HCT116 (cell line): ENCODE data around the gene PLEKHG3. TPM values are rescaled to one million over a fixed set of nuclear protein-coding genes. Genes with fewer than 3 reads are reported as not detected.

ENCODE experiments used
- ATAC-seq: fragments of 200-7000 bp; cut with Tn5 transposase; 2 replicates; pipeline ENCODE4 v1.9.1; 2020; ENCODE audit warnings: mild to moderate bottlenecking, moderate library complexity
- BruUV-seq: library from RNA; stranded (reverse); fragments of 400-500 nt; replicated peaks from 2 replicates; lab custom pipeline; 2021; lab: Mats Ljungman, UMichigan
- CTCF ChIA-PET: fragments of 300-600 bp; sonication (Branson Sonifier 250); formaldehyde crosslinking; loops from one replicate; lab custom pipeline; 2021; ENCODE audit warnings: antibody characterized with exemption; lab: Charles Lee
- POLR2A ChIA-PET: fragments of 300-600, 350-600 bp; sonication (Branson Sonifier 250); formaldehyde crosslinking; loops from one replicate; lab custom pipeline; 2021; ENCODE audit warnings: antibody characterized with exemption; lab: Charles Lee
- RAD21 ChIA-PET, 2 experiments: fragments of 300-600 bp; sonication (Branson Sonifier 250); formaldehyde crosslinking; loops; one replicate each; lab custom pipeline; 2023; ENCODE audit warnings: low total read pairs in 2 of 2; ENCODE audit not compliant: uncharacterized antibody in 2 of 2, unreplicated experiment in 2 of 2, low non-redundant PET in 1 of 2; lab: Charles Lee
- DNase-seq: peaks from one replicate; pipeline ENCODE4 v3.0.0-alpha.2; 2010; ENCODE audit warnings: low read depth, low spot score
- H2AFZ ChIP-seq: fragments of 200-600 bp; shearing (Covaris generic), sonication (generic); 2 replicates; pipeline ENCODE4 v1.6.1; 2017; ENCODE audit warnings: low read depth, mixed run types, mixed read lengths, antibody characterized with exemption, low read length; ENCODE audit not compliant: poor library complexity, severe bottlenecking
- H3K27ac ChIP-seq: 2 replicates; pipeline ENCODE4 v1.5.1; 2012; ENCODE audit warnings: low read depth, low read length
- H3K27me3 ChIP-seq: fragments of 200-600 bp; sonication (generic); 2 replicates; pipeline ENCODE4 v1.6.1; 2016; ENCODE audit warnings: mixed run types, low read length, mixed read lengths; ENCODE audit not compliant: insufficient read depth
- H3K36me3 ChIP-seq, 2 experiments: fragments of 200-500 bp in 1 of 2; fragments of 200-600 bp in 1 of 2; sonication (Bioruptor generic) in 1 of 2; sonication (generic) in 1 of 2; 2 replicates each; pipeline versions ENCODE4 v1.5.1 to v1.6.1; 2014 to 2016; ENCODE audit warnings: low read length in 2 of 2, inconsistent platforms in 1 of 2, mixed read lengths in 1 of 2, mixed run types in 1 of 2; ENCODE audit not compliant: insufficient read depth in 2 of 2, control insufficient read depth in 1 of 2
- H3K4me1 ChIP-seq, 2 experiments: fragments of 200-600 bp in 1 of 2; sonication (generic) in 1 of 2; 2 replicates each; pipeline versions ENCODE4 v1.5.1 to v1.6.1; 2012 to 2017; ENCODE audit warnings: low read length in 2 of 2, inconsistent platforms in 1 of 2, mild to moderate bottlenecking in 1 of 2, mixed read lengths in 1 of 2, mixed run types in 1 of 2, moderate library complexity in 1 of 2; ENCODE audit not compliant: insufficient read depth in 2 of 2, control insufficient read depth in 1 of 2
- H3K4me2 ChIP-seq: fragments of 200-600 bp; sonication (generic); 2 replicates; pipeline ENCODE4 v1.6.1; 2017; ENCODE audit warnings: mixed run types, low read length, mixed read lengths
- H3K4me3 ChIP-seq, 2 experiments: fragments of 200-600 bp in 1 of 2; sonication (generic) in 1 of 2; replicated peaks in 1 of 2; 2 replicates each; pipeline ENCODE4 v1.5.1; 2011 to 2016; ENCODE audit warnings: low read length in 2 of 2, control low read depth in 1 of 2, low read depth in 1 of 2, mild to moderate bottlenecking in 1 of 2, mixed read lengths in 1 of 2, mixed run types in 1 of 2
- H3K79me2 ChIP-seq: fragments of 200-600 bp; sonication (generic); 2 replicates; pipeline ENCODE4 v1.6.1; 2017; ENCODE audit warnings: mild to moderate bottlenecking, mixed run types, low read length, moderate library complexity, mixed read lengths; ENCODE audit not compliant: insufficient read depth
- H3K9ac ChIP-seq: fragments of 200-600 bp; sonication (generic); 2 replicates; pipeline ENCODE4 v1.6.1; 2016; ENCODE audit warnings: low read length, mixed read lengths
- H3K9me2 ChIP-seq: fragments of 200-600 bp; sonication (generic), shearing (Covaris generic); 2 replicates; pipeline ENCODE4 v1.6.1; 2017; ENCODE audit warnings: mixed run types, mild to moderate bottlenecking, moderate library complexity; ENCODE audit not compliant: insufficient read depth
- H3K9me3 ChIP-seq, 2 experiments: fragments of 200-500 bp in 1 of 2; fragments of 200-600 bp in 1 of 2; sonication (Bioruptor generic) in 1 of 2; sonication (generic) in 1 of 2; 2 replicates each; pipeline ENCODE4 v1.6.1; 2014 to 2017; ENCODE audit warnings: low read length in 2 of 2, mixed read lengths in 2 of 2, inconsistent platforms in 1 of 2, low read depth in 1 of 2, mild to moderate bottlenecking in 1 of 2, mixed run types in 1 of 2, moderate library complexity in 1 of 2; ENCODE audit not compliant: control insufficient read depth in 1 of 2, insufficient read depth in 1 of 2
- H4K20me1 ChIP-seq: fragments of 200-600 bp; sonication (generic), shearing (Covaris generic); 2 replicates; pipeline ENCODE4 v1.6.1; 2017; ENCODE audit warnings: mixed run types, mild to moderate bottlenecking, moderate library complexity; ENCODE audit not compliant: insufficient read depth
- CBX3 ChIP-seq: IDR thresholded peaks from 2 replicates; pipeline ENCODE4 v1.6.1; 2012; ENCODE audit warnings: low read depth
- CEBPB ChIP-seq: IDR thresholded peaks from 2 replicates; pipeline ENCODE4 v1.6.1; 2012; ENCODE audit warnings: low read depth
- ELF1 ChIP-seq: IDR thresholded peaks from 2 replicates; pipeline ENCODE4 v1.6.1; 2012; ENCODE audit warnings: low read depth, borderline replicate concordance
- EZH2 ChIP-seq: fragments of 200-600 bp; sonication (generic); IDR thresholded peaks from 2 replicates; pipeline ENCODE4 v1.6.1; 2017; ENCODE audit warnings: antibody characterized with exemption, mixed run types
- EZH2phosphoT487 ChIP-seq: fragments of 200-600 bp; IDR thresholded peaks from 2 replicates; pipeline ENCODE4 v1.6.1; 2018; ENCODE audit warnings: antibody characterized with exemption, borderline replicate concordance
- FOSL1 ChIP-seq: IDR thresholded peaks from 2 replicates; pipeline ENCODE4 v1.6.1; 2012; ENCODE audit warnings: low read depth
- JUND ChIP-seq: IDR thresholded peaks from 2 replicates; pipeline ENCODE4 v1.6.1; 2012
- POLR2A ChIP-seq: IDR thresholded peaks from 2 replicates; pipeline ENCODE4 v1.7.0; 2011; ENCODE audit warnings: borderline replicate concordance; ENCODE audit not compliant: insufficient read depth, insufficient read length; ENCODE audit errors: extremely low read depth
- POLR2AphosphoS5 ChIP-seq: IDR thresholded peaks from 2 replicates; pipeline ENCODE4 v1.6.1; 2011; ENCODE audit warnings: mild to moderate bottlenecking, low read depth, low read length, moderate library complexity
- RAD21 ChIP-seq: IDR thresholded peaks from 2 replicates; pipeline ENCODE4 v1.6.1; 2012; ENCODE audit warnings: low read depth, mild to moderate bottlenecking
- SIN3A ChIP-seq: IDR thresholded peaks from 2 replicates; pipeline ENCODE4 v1.6.1; 2012; ENCODE audit warnings: low read depth
- SRF ChIP-seq: IDR thresholded peaks from 2 replicates; pipeline ENCODE4 v1.6.1; 2012; ENCODE audit warnings: low read depth
- YY1 ChIP-seq: IDR thresholded peaks from 2 replicates; pipeline ENCODE4 v1.6.1; 2011; ENCODE audit warnings: low read length, low read depth, moderate library complexity, mild to moderate bottlenecking; ENCODE audit not compliant: insufficient replicate concordance; ENCODE audit errors: extremely low read depth
- ZNF274 ChIP-seq: fragments of 200-500 bp; sonication (Bioruptor generic); IDR thresholded peaks from 2 replicates; pipeline ENCODE4 v1.6.1; 2014; ENCODE audit warnings: mild to moderate bottlenecking, low read depth, low read length, inconsistent platforms
- intact Hi-C: fragments of 100-400 bp; cut with micrococcal nuclease; formaldehyde crosslinking; loops from 2 replicates; pipeline ENCODE4 v1.10.0; 2022
- total RNA-seq: library from RNA; stranded (reverse); gene quantifications from one replicate; pipeline ENCODE4 v1.2.1, GENCODE V29; 2021; ENCODE audit not compliant: unreplicated experiment
- TF ChIP-seq, protein P1 (sequence below), 3 experiments: fragments of 200-600 bp in 1 of 3; sonication (generic) in 1 of 3; IDR thresholded peaks in 2 of 3; conservative IDR thresholded peaks in 1 of 3; 2 replicates each; pipeline ENCODE4 v1.5.1; 2012 to 2017; ENCODE audit warnings: low read depth in 2 of 3, low read length in 2 of 3, antibody characterized with exemption in 1 of 3, borderline replicate concordance in 1 of 3, control low read depth in 1 of 3, mild to moderate bottlenecking in 1 of 3, mixed read lengths in 1 of 3, mixed run types in 1 of 3, moderate library complexity in 1 of 3; ENCODE audit not compliant: insufficient read depth in 1 of 3
- TF ChIP-seq, protein P2 (sequence below): IDR thresholded peaks from 2 replicates; pipeline ENCODE4 v1.6.1; 2012
- TF ChIP-seq, protein P3 (sequence below): IDR thresholded peaks from 2 replicates; pipeline ENCODE4 v1.6.1; 2012; ENCODE audit warnings: low read depth
- TF ChIP-seq, protein P4 (sequence below): IDR thresholded peaks from 2 replicates; pipeline ENCODE4 v1.6.1; 2011; ENCODE audit warnings: mild to moderate bottlenecking, low read length, moderate library complexity; ENCODE audit not compliant: insufficient replicate concordance; ENCODE audit errors: extremely low read depth

Gene PLEKHG3
- total RNA-seq, 1 experiment from 2014 or later = 55.6 TPM

DNA sequence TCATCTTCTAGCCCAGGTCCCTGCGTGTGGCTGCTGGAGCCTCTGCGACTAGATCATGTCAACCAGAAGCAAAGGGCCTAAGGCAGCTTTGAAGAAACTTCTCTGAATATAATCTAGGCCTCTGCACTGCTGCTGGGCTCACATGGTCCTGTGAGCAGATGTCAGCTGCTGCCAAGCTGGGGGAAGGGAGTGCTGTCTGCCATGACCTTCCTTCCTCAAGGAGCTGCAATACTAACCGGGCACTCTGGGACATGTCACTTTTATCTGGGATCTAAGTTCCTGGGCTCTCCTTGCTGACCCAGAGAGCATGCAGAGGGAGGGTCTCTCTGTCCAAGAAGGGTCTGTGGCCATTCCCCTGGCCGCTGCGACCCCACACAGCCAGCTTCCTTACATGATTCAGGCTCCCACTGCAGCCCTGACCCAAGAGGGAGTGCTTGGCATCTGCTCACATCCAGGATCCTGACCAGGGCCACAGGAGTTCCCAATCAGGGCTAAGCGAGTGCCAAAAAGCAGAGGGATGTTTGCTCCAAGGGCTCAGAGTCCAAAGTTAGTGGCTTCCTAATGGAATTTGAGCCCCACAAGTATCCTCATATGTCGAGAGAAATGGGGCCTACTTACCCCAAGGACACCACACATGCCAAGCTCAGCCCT is 74.0 kb downstream of the PLEKHG3 start:
- BruUV-seq = no TSS peak
- intact Hi-C loops = no loop called here

More for the DNA sequence above, 74.0 kb downstream of the PLEKHG3 start:
- Histone ChIP-seq H3K4me1 (peaks cover 0 to 3% of the 10 kb centered on the region in 2 experiments; a peak in 1 of 4 replicates), H3K27ac (no peak overlapping the region), H3K9me3 (no peaks in the 10 kb centered on the region), H2AFZ (no peak overlapping the region), H3K4me2 (no peak overlapping the region), H3K79me2 (no peaks in the 10 kb centered on the region), H3K4me3 (no peak overlapping the region), H4K20me1 (no peaks in the 10 kb centered on the region), H3K36me3 (no peaks in the 10 kb centered on the region), H3K9ac (no peak overlapping the region), H3K27me3 (no peaks in the 10 kb centered on the region), H3K9me2 (no peaks in the 10 kb centered on the region)
- ChIA-PET RAD21 (no interaction called here), POLR2A (no interaction called here), CTCF (no interaction called here)
- DNase-seq (no peak), ATAC-seq (no peak)
- no peak for TF ChIP-seq FOSL1
- no peak for TF ChIP-seq CBX3
- TF ChIP-seq JUND = no peak
- no peak for TF ChIP-seq YY1
- TF ChIP-seq RAD21 = no peak
- TF ChIP-seq, protein P1, sequence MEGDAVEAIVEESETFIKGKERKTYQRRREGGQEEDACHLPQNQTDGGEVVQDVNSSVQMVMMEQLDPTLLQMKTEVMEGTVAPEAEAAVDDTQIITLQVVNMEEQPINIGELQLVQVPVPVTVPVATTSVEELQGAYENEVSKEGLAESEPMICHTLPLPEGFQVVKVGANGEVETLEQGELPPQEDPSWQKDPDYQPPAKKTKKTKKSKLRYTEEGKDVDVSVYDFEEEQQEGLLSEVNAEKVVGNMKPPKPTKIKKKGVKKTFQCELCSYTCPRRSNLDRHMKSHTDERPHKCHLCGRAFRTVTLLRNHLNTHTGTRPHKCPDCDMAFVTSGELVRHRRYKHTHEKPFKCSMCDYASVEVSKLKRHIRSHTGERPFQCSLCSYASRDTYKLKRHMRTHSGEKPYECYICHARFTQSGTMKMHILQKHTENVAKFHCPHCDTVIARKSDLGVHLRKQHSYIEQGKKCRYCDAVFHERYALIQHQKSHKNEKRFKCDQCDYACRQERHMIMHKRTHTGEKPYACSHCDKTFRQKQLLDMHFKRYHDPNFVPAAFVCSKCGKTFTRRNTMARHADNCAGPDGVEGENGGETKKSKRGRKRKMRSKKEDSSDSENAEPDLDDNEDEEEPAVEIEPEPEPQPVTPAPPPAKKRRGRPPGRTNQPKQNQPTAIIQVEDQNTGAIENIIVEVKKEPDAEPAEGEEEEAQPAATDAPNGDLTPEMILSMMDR (IDR thresholded peaks at IDR 0.05 in 2 of 3, conservative IDR thresholded peaks at IDR 0.05 in 1 of 3; ENCODE audit: borderline replicate concordance in 1 of 3, insufficient read depth in 1 of 3, low read depth in 2 of 3, low read length in 2 of 3) = no peak
- no peak for TF ChIP-seq EZH2
- no peak for TF ChIP-seq ELF1
- TF ChIP-seq CEBPB = no peak
- TF ChIP-seq POLR2A = no peak
- no peak for TF ChIP-seq EZH2phosphoT487
- TF ChIP-seq ZNF274 = no peak
- TF ChIP-seq SRF = no peak
- TF ChIP-seq, protein P2, sequence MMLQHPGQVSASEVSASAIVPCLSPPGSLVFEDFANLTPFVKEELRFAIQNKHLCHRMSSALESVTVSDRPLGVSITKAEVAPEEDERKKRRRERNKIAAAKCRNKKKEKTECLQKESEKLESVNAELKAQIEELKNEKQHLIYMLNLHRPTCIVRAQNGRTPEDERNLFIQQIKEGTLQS = no peak
- TF ChIP-seq SIN3A = no peak
- TF ChIP-seq POLR2AphosphoS5 = no peak
- TF ChIP-seq, protein P3, sequence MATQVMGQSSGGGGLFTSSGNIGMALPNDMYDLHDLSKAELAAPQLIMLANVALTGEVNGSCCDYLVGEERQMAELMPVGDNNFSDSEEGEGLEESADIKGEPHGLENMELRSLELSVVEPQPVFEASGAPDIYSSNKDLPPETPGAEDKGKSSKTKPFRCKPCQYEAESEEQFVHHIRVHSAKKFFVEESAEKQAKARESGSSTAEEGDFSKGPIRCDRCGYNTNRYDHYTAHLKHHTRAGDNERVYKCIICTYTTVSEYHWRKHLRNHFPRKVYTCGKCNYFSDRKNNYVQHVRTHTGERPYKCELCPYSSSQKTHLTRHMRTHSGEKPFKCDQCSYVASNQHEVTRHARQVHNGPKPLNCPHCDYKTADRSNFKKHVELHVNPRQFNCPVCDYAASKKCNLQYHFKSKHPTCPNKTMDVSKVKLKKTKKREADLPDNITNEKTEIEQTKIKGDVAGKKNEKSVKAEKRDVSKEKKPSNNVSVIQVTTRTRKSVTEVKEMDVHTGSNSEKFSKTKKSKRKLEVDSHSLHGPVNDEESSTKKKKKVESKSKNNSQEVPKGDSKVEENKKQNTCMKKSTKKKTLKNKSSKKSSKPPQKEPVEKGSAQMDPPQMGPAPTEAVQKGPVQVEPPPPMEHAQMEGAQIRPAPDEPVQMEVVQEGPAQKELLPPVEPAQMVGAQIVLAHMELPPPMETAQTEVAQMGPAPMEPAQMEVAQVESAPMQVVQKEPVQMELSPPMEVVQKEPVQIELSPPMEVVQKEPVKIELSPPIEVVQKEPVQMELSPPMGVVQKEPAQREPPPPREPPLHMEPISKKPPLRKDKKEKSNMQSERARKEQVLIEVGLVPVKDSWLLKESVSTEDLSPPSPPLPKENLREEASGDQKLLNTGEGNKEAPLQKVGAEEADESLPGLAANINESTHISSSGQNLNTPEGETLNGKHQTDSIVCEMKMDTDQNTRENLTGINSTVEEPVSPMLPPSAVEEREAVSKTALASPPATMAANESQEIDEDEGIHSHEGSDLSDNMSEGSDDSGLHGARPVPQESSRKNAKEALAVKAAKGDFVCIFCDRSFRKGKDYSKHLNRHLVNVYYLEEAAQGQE = no peak
- TF ChIP-seq, protein P4, sequence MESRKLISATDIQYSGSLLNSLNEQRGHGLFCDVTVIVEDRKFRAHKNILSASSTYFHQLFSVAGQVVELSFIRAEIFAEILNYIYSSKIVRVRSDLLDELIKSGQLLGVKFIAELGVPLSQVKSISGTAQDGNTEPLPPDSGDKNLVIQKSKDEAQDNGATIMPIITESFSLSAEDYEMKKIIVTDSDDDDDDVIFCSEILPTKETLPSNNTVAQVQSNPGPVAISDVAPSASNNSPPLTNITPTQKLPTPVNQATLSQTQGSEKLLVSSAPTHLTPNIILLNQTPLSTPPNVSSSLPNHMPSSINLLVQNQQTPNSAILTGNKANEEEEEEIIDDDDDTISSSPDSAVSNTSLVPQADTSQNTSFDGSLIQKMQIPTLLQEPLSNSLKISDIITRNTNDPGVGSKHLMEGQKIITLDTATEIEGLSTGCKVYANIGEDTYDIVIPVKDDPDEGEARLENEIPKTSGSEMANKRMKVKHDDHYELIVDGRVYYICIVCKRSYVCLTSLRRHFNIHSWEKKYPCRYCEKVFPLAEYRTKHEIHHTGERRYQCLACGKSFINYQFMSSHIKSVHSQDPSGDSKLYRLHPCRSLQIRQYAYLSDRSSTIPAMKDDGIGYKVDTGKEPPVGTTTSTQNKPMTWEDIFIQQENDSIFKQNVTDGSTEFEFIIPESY = no peak
